GM21529 (cell line): ENCODE measurements around the gene BCAS1.

Experiments used
- ATAC-seq: cut with Tn5 transposase; IDR thresholded peaks from one replicate; pipeline ENCODE4 v1.9.1; 2021; ENCODE audit not compliant: unreplicated experiment

The BCAS1 gene

DNA sequence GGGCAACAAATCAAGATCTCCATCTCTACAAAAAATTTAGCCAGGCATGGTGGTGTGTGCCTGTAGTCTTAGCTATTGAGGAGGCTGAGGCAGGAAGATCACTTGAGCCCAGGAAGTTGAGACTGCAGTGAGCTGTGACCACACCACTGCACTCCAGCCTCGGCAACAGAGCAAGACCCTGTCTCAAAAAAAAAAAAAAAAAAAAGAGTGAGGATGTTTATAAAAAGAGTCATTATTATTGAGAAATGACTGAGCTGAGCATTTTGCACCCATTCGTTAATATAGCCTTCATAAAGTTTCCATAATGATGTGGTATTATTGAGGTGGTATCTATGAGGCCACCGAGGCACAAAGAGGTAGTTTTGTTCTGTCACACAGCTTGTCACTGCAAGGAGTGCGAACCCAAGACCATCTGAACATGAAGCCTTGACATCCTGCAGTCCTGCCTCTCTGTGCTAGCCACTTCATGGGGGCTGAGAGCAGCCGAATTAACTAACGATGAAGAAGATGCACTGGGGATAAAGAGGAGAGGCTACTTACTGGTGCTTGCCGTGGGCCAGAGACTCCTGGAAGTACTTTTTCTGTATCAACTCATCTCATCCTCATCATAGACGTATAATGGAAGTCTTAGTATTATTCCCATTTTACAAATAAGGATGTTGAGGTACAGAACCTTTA is 175.5 kb downstream of the BCAS1 start:
- ATAC-seq = no peak
